Skin epidermis (tissue), 12 donors: ENCODE measurements around the gene AMIGO1.

Source experiments
- H3K27ac ChIP-seq, 21 experiments: fragments of 200-600 bp; sonication (generic) in 11 of 21; one replicate each; pipeline ENCODE4 v1.5.0; 2020; ENCODE audit warnings: mild to moderate bottlenecking in 3 of 21, inconsistent platforms in 2 of 21, moderate library complexity in 2 of 21
- H3K4me3 ChIP-seq, 7 experiments: fragments of 200-600 bp; sonication (generic) in 2 of 7; one replicate each; pipeline ENCODE4 v1.5.0; 2020; ENCODE audit warnings: inconsistent platforms in 2 of 7, mild to moderate bottlenecking in 2 of 7, moderate library complexity in 1 of 7

Gene AMIGO1

GRCh38 chr1:109534307-109534858 is 24.9 kb upstream of the AMIGO1 start:
- Histone ChIP-seq H3K4me3 (no peak overlapping the region), H3K27ac (no peak overlapping the region)

DNA sequence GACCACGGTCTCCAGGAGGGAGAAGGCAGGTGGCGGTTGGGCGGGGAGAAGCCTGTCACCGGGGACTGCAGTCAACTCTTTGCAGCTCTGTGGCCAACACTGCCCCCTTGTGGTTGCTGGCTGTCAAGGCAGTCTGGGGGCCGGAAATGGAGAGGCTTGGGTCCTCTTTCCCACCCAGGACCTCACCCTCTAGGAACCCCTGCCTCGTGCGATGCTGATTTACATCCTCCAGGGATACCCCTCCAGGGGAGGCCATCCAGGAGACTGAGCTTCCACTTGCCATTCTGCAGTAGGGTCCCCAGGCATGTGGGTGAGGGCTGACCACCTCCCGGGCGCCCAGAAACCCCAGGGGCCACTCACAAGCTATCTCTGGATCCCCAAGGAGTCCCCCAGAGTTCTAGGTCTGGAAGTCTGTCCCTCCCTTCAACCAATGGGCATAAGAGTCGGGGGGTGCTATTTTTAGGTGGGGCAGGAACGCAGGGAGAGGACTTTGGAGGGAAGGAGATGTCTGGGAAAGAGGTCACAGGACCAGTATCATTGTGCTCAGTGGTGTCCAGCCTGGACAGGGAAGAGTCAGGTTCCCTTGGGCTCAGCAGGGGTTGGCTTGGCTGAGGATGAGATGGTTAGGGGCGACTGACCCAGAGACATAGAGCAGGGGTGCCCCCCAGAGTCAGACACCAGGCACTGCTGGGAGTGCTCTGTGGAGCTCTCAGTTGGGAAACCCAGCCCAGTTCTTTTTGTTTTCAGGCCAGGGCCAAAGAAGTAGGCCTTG is 23.0 kb upstream of the AMIGO1 start:
- Histone ChIP-seq H3K4me3 (peak overlapping the region in 3 of 7 experiments; percentile 5 to 25 (median 11)), H3K27ac (peak overlapping the region in 15 of 21 experiments; percentile 4 to 82 (median 55))

- Histone ChIP-seq H3K27ac (peak overlapping the region in 2 of 21 experiments; percentile 60 to 82), H3K4me3 (peak overlapping the region in 1 of 7 experiments; percentile 25)
These were observed 22.4 kb upstream of the AMIGO1 start for GRCh38 chr1:109531826-109532364.

DNA sequence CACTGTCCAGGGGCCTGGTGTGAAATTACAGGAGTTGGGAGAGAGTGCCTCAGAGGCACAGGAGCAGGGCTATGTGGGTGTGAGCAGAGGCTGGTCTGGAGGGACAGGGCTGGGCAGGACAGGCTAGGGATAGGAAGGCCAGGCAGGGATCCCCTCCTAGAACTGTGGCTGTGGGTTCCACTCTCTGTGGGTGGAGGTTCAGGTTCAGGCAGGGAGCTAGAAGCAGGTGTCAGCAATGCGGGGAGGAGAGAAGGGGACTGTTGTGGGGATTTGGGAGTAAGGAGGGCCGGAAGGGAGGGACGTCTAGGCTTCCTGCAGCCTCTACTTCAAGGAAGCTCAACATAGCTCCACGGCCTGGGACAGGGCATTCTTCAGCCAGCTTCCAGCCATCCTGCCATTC is 21.9 kb upstream of the AMIGO1 start:
- H3K4me3 ChIP-seq = no peak overlapping the region
- H3K27ac ChIP-seq = no peak overlapping the region

GRCh38 chr1:109530457-109531087 is 21.0 kb upstream of the AMIGO1 start:
- Histone ChIP-seq H3K4me3 (no peak overlapping the region), H3K27ac (no peak overlapping the region)

GRCh38 chr1:109529881-109530456 is 20.4 kb upstream of the AMIGO1 start:
- H3K27ac ChIP-seq = no peak overlapping the region
- H3K4me3 ChIP-seq = no peak overlapping the region

DNA sequence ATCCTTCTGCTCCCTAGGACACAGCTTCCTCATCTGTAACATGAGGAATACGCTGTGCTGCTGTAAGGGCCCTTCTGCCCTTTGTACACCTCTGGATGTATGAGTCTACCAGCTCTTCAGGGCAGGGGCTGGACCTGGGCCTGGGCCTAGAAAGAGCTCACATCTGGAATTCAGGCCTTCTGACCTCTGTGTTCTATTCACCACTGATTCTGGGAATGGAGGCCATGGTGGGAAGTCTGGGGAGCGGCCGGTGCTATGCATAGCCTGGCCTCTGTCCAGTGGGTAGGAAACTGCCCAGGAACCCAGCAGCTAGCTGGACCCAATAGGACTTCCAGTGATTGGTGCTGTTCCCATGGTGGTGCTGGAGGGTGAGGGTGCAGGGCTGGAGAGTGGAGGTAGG is 19.2 kb upstream of the AMIGO1 start:
- Histone ChIP-seq H3K27ac (no peak overlapping the region), H3K4me3 (no peak overlapping the region)

DNA sequence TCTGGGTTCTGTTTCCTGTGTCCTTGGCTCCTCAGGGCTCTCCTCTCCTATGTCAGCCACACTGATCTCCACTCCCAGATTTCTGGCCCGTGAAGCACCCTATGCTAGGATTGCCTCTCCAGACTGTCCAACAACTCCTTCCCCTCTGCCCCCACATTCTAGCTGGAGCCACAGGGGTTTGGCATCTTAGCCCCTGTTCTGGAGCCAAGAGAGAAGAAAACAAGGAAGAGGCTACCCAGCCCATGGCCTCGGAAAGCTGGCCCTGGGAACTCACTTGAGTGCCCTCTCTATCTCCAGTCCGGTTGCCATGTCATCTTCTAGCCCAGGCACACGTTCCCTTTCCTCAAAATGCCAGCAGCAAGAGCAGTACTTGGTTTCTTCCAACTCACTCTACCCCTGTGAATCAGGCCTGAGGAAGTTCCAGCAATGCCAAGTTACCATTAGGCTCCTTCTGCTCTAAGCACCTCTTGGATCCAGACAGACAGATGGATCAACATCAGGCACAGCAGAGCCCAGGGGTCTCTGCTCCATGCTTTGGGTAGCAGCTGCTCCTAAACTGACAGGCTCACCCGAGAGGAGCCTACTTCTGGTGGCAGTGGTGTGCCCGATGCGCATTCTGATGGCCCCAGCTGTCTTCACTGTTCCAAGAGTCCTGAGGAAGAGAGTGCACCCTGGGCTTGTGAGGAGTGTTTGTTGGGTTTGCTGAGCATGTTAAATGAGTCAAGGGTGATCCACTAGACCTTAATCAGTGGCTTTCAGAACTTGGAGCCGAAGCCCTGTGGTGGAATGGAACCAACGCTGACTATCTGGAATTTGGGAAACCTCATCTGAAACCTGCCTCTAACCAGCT is 18.5 kb upstream of the AMIGO1 start:
- Histone ChIP-seq H3K4me3 (no peak overlapping the region), H3K27ac (no peak overlapping the region)

GRCh38 chr1:109527098-109527811 is 17.7 kb upstream of the AMIGO1 start:
- H3K4me3 ChIP-seq = no peak overlapping the region
- no peak overlapping the region for H3K27ac ChIP-seq

- Histone ChIP-seq H3K4me3 (no peak overlapping the region), H3K27ac (no peak overlapping the region)
These were observed 14.2 kb upstream of the AMIGO1 start for GRCh38 chr1:109523706-109524105.

- H3K4me3 ChIP-seq = no peak overlapping the region
- H3K27ac ChIP-seq = no peak overlapping the region
These were observed 12.5 kb upstream of the AMIGO1 start for GRCh38 chr1:109522026-109522425.

DNA sequence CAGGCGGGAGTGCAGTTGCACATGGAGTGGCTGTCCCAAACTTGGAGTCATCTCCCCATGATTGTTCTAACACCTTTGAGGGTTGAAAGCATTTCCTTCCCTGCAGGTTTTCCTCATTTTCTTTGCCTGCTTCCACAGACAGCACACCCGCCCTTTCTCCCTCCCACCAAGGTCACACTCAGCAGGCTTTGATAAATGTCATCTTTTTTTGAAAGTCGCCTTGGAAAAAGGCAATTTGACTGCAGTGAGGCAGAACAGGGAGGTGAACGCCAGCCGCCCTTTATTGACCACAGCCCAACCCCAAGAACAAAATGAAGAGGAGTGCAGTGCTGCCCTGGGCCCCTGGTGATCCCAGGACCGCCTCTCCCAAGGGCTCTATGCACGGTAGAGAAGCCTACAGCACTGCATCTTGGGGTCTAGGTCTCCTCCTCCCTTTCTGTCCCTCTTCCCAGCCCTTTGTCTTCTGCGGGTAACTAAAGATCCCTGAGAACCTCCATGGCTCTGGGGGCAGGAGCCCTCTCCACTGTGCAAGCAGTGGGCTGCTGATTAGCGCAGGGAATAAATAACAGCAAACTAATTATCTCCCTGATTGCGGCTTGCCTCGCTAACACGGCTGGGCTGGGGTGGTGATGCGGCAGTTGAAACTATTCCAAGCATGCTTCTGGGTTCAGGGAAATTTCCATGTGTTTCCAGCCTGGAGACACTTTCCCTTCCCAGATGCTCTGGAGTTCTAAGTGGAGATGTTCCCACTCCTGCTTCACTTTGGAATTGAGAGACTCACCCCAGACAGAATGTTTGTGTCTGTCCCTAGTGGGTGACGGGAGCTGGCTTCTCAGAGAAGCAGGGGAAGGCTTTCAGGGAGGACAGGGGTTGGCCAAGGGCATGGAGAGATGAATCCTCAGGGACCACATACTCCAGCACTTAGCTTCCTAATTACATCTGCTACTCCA is 11.8 kb upstream of the AMIGO1 start:
- Histone ChIP-seq H3K4me3 (no peak overlapping the region), H3K27ac (no peak overlapping the region)

GRCh38 chr1:109517337-109517736 is 7.8 kb upstream of the AMIGO1 start:
- H3K4me3 ChIP-seq = no peak overlapping the region
- H3K27ac ChIP-seq = no peak overlapping the region

GRCh38 chr1:109516872-109517271 is 7.3 kb upstream of the AMIGO1 start:
- Histone ChIP-seq H3K4me3 (no peak overlapping the region), H3K27ac (no peak overlapping the region)

- Histone ChIP-seq H3K4me3 (no peak overlapping the region), H3K27ac (no peak overlapping the region)
These were observed 5.3 kb upstream of the AMIGO1 start for GRCh38 chr1:109514846-109515245.

- H3K4me3 ChIP-seq = no peak overlapping the region
- no peak overlapping the region for H3K27ac ChIP-seq
These were observed 3.7 kb upstream of the AMIGO1 start for GRCh38 chr1:109513110-109513710.

GRCh38 chr1:109508873-109509175 is 703 bp downstream of the AMIGO1 start:
- H3K27ac ChIP-seq = peak overlapping the region in 6 of 21 experiments; percentile 61 to 80 (median 76)
- H3K4me3 ChIP-seq = peak overlapping the region in 6 of 7 experiments; percentile 51 to 69 (median 62)
